Hepatocyte (in vitro differentiated cells): Measurements from ENCODE around the gene LGALS7B.

Experiments used
- EZH2 ChIP-seq: fragments of 200-600 bp; sonication (generic); IDR thresholded peaks from 2 replicates; pipeline ENCODE4 v1.6.1; 2016; ENCODE audit warnings: antibody characterized with exemption, mild to moderate bottlenecking, borderline replicate concordance
- EZH2phosphoT487 ChIP-seq: fragments of 200-600 bp; sonication (generic); IDR thresholded peaks from one replicate; pipeline ENCODE4 v1.6.1; 2018; ENCODE audit warnings: antibody characterized with exemption, mild to moderate bottlenecking, low read depth, moderate library complexity; ENCODE audit not compliant: unreplicated experiment, severe bottlenecking
- TF ChIP-seq, protein P1 (sequence below): fragments of 200-600 bp; sonication (generic); IDR thresholded peaks from 2 replicates; pipeline ENCODE4 v1.5.1; 2016; ENCODE audit warnings: antibody characterized with exemption, mild to moderate bottlenecking; ENCODE audit not compliant: poor library complexity

DNA sequence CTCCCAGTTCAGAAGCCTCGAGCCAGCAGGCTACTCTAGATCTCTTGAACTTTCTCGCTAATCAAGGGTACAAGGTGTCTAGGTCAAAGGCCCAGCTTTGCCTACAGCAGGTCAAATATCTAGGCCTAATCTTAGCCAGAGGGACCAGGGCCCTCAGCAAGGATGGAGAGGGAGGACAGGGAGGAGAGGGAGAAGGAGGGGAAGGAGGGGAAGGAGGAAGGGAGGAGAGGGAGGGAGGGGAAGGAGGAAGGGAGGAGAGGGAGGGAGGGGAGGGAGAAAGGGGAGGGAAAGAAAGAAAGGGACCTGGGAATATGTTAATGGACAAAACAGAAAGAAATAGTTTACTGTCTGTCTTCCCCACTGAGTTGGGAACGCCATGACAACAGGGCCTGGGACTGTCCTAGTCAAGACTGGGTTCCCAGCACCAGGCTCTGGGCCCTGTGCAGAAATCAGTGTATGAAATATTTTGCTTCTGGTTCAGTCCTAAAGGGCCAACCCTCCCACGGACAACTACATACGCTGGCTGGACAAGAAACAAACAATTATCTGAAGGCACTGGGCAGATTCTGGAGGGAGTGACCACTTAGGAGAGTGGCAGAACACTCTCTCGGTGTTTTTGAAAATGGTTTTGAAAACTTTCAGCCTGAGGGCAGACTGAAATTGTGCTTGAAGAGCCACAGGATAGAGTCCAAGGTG, 38.0 kb downstream of the LGALS7B start:
- TF ChIP-seq, protein P1, sequence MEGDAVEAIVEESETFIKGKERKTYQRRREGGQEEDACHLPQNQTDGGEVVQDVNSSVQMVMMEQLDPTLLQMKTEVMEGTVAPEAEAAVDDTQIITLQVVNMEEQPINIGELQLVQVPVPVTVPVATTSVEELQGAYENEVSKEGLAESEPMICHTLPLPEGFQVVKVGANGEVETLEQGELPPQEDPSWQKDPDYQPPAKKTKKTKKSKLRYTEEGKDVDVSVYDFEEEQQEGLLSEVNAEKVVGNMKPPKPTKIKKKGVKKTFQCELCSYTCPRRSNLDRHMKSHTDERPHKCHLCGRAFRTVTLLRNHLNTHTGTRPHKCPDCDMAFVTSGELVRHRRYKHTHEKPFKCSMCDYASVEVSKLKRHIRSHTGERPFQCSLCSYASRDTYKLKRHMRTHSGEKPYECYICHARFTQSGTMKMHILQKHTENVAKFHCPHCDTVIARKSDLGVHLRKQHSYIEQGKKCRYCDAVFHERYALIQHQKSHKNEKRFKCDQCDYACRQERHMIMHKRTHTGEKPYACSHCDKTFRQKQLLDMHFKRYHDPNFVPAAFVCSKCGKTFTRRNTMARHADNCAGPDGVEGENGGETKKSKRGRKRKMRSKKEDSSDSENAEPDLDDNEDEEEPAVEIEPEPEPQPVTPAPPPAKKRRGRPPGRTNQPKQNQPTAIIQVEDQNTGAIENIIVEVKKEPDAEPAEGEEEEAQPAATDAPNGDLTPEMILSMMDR, result no peak
- no peak for TF ChIP-seq EZH2phosphoT487
- TF ChIP-seq EZH2, result no peak
